Uterus (tissue), 2 donors: ENCODE data around the gene GCSAM.

ENCODE experiments used
- POLR2A ChIP-seq, 2 donors: fragments of 450-650 bp; IDR thresholded peaks; one replicate each; pipeline ENCODE4 v1.6.1; 2016; ENCODE audit warnings: antibody characterized with exemption in 2 of 2, mild to moderate bottlenecking in 1 of 2, moderate library complexity in 1 of 2
- TF ChIP-seq, protein P1 (sequence below), 4 experiments: fragments of 200-600 bp in 2 of 4; fragments of 450-650 bp in 2 of 4; sonication (generic) in 2 of 4; IDR thresholded peaks; one replicate each; pipeline ENCODE4 v1.5.1; 2016 to 2019; ENCODE audit warnings: antibody characterized with exemption in 4 of 4, mild to moderate bottlenecking in 2 of 4, moderate library complexity in 1 of 4

- TF ChIP-seq, protein P1, sequence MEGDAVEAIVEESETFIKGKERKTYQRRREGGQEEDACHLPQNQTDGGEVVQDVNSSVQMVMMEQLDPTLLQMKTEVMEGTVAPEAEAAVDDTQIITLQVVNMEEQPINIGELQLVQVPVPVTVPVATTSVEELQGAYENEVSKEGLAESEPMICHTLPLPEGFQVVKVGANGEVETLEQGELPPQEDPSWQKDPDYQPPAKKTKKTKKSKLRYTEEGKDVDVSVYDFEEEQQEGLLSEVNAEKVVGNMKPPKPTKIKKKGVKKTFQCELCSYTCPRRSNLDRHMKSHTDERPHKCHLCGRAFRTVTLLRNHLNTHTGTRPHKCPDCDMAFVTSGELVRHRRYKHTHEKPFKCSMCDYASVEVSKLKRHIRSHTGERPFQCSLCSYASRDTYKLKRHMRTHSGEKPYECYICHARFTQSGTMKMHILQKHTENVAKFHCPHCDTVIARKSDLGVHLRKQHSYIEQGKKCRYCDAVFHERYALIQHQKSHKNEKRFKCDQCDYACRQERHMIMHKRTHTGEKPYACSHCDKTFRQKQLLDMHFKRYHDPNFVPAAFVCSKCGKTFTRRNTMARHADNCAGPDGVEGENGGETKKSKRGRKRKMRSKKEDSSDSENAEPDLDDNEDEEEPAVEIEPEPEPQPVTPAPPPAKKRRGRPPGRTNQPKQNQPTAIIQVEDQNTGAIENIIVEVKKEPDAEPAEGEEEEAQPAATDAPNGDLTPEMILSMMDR (IDR thresholded peaks at IDR 0.05), result no peak
- no peak for TF ChIP-seq POLR2A (IDR thresholded peaks at IDR 0.05)
These were observed 47.9 kb downstream of the GCSAM start for GRCh38 chr3:112084980-112085705.
